Measurements from ENCODE around the gene WNT6.

The WNT6 gene

DNA sequence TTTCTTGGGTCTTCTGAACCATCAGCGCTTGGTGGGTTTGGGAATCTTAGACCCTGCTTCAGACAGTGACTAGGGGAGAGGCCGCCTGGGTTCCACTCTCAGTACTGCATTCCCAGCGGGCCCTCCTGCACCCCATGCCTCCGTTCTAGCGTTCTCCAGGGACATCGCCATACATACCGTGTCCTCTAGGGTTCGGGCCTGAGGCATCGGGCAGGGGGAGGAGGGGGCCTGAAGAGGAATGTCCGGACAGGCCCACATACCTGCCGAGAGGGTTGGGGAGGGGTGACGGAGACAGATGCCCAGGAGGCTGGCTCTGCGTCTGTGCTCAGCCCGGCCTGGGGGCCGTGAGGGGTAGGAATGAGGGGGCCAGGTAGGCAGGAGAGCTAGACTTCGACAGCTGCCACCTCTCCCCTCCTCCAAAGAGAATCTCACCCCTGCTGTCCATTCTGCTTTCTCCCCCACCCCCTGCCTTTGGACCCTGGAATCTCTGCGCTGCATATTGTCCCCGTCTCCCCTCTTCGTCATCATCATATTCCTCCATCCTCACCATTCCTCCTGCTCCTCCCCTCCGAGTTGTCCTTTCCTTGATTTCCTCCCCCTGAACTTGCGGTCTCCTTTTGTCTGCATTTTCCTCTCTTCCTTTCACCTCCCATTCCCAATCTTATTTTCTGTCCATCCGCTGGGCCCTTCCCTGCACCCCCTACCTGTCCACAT lies 13.2 kb downstream of the WNT6 start:
- H3K4me3 ChIP-seq (ENCODE audit: low read depth, low read length) = no peak overlapping the region
- DNase-seq = no peak
- TF ChIP-seq, protein P1, sequence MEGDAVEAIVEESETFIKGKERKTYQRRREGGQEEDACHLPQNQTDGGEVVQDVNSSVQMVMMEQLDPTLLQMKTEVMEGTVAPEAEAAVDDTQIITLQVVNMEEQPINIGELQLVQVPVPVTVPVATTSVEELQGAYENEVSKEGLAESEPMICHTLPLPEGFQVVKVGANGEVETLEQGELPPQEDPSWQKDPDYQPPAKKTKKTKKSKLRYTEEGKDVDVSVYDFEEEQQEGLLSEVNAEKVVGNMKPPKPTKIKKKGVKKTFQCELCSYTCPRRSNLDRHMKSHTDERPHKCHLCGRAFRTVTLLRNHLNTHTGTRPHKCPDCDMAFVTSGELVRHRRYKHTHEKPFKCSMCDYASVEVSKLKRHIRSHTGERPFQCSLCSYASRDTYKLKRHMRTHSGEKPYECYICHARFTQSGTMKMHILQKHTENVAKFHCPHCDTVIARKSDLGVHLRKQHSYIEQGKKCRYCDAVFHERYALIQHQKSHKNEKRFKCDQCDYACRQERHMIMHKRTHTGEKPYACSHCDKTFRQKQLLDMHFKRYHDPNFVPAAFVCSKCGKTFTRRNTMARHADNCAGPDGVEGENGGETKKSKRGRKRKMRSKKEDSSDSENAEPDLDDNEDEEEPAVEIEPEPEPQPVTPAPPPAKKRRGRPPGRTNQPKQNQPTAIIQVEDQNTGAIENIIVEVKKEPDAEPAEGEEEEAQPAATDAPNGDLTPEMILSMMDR (IDR thresholded peaks at IDR 0.05; ENCODE audit: low read depth, low read length) = no peak
- H3K36me3 ChIP-seq = no peaks in the 10 kb centered on the region
- peaks cover 35% of the 10 kb centered on the region for H3K4me1 ChIP-seq
- no peaks in the 10 kb centered on the region for H3K9me3 ChIP-seq
- no peaks in the 10 kb centered on the region for H3K27me3 ChIP-seq

DNA sequence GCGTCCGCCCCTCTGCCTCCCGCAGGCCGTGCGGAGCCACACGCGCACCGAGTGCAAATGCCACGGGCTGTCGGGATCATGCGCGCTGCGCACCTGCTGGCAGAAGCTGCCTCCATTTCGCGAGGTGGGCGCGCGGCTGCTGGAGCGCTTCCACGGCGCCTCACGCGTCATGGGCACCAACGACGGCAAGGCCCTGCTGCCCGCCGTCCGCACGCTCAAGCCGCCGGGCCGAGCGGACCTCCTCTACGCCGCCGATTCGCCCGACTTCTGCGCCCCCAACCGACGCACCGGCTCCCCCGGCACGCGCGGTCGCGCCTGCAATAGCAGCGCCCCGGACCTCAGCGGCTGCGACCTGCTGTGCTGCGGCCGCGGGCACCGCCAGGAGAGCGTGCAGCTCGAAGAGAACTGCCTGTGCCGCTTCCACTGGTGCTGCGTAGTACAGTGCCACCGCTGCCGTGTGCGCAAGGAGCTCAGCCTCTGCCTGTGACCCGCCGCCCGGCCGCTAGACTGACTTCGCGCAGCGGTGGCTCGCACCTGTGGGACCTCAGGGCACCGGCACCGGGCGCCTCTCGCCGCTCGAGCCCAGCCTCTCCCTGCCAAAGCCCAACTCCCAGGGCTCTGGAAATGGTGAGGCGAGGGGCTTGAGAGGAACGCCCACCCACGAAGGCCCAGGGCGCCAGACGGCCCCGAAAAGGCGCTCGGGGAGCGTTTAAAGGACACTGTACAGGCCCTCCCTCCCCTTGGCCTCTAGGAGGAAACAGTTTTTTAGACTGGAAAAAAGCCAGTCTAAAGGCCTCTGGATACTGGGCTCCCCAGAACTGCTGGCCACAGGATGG lies 14.0 kb downstream of the WNT6 start:
- Histone ChIP-seq H3K9me3 (no peaks in the 10 kb centered on the region), H3K4me1 (peaks cover 32% of the 10 kb centered on the region), H3K4me3 (ENCODE audit: low read depth, low read length) (no peak overlapping the region), H3K27me3 (no peaks in the 10 kb centered on the region), H3K36me3 (no peaks in the 10 kb centered on the region)
- TF ChIP-seq, protein P1 (IDR thresholded peaks at IDR 0.05; ENCODE audit: low read depth, low read length) = no peak
- DNase-seq = no peak

DNA sequence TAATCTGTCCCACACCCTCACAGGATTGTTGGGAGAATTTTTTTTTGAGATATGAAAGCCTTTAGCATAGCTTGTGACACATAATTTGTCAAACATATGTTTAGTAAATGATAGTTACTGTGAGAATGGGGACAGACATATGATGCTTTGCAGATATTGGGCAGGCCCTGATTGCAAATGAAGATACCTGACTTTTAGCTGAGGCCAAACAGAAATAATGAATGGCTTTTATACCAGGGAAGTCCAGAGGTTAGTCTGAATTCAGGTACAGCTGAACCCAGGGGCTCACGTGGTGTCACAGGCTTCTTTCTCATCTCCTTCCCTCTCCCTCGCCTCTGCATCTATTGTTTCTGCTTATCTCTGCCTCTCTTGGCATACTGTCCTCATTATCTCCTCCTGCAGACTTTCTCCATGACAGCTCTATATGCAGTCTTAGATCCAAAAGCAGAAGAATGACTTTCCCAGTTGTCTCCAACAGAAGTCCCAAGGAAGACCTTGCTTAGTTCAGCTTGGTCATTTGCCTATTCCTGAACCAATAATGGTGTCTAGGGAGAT lies 16.2 kb downstream of the WNT6 start:
- Histone ChIP-seq H3K36me3 (no peaks in the 10 kb centered on the region), H3K4me1 (peaks cover 37% of the 10 kb centered on the region), H3K4me3 (ENCODE audit: low read depth, low read length) (no peak overlapping the region), H3K27me3 (no peaks in the 10 kb centered on the region), H3K9me3 (no peaks in the 10 kb centered on the region)
- DNase-seq = no peak
- TF ChIP-seq, protein P1 (IDR thresholded peaks at IDR 0.05; ENCODE audit: low read depth, low read length) = no peak

DNA sequence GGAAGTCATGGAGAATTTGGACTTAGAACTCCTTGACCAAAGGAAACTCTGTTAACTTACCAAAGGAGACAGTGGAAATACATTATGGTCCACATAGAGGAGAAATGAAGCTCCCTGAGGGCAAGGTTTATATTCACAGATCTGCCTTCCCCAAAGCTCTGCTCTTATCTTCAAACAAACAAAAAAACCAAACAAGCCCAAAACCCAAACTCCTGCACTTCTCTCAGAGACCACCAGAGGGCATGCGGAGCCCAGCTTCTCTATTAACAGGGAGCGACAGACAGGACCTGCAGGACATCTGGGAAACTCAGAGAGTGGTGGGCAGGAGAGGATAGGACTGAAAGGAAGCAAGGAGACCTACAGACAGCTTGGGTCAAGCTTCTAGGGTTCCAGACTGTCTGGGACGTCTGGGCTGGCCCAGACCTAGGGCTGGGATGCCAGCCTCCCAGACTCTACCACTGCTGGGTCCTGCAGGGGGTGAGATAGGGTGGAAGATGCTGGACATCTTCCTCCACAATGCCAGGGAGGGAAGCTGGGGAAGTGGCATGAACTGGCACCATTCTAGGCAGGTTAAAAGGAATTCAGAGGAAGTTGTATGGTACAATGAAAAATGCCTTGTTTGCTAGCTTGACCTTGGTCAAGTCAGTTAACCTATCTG lies 17.1 kb downstream of the WNT6 start:
- no peak overlapping the region for H3K4me3 ChIP-seq (ENCODE audit: low read depth, low read length)
- TF ChIP-seq, protein P1 (IDR thresholded peaks at IDR 0.05; ENCODE audit: low read depth, low read length) = peak; percentile 100
- H3K36me3 ChIP-seq = no peaks in the 10 kb centered on the region
- H3K4me1 ChIP-seq = peaks cover 37% of the 10 kb centered on the region
- no peaks in the 10 kb centered on the region for H3K27me3 ChIP-seq
- DNase-seq = peak; percentile 81
- H3K9me3 ChIP-seq = no peaks in the 10 kb centered on the region

DNA sequence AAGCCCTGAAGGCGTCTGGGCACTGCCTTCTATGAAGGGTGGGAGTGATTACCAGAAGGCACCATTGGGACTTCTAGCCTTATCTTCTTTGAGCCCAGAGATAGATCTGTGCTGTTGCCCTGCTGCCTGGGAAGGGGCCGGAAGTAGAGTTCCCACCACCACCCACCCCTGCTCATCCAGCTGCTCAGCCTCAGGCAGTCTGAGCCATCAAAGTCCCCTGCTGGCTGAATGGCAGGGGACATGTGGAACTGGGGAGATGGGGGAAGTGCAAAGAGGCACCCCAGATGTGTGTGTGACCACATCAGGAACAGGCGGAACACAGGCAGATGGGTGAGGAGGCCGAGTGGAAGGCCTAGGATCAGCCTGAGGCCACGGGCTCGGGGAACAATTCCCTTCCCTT lies 17.7 kb downstream of the WNT6 start:
- DNase-seq = peak; percentile 63
- TF ChIP-seq, protein P1 (IDR thresholded peaks at IDR 0.05; ENCODE audit: low read depth, low read length) = peak; percentile 35
- Histone ChIP-seq H3K4me1 (peaks cover 37% of the 10 kb centered on the region), H3K36me3 (no peaks in the 10 kb centered on the region), H3K9me3 (no peaks in the 10 kb centered on the region), H3K27me3 (no peaks in the 10 kb centered on the region), H3K4me3 (ENCODE audit: low read depth, low read length) (no peak overlapping the region)

All from BE2C (cell line).